ENCODE results near the gene DOK7.

Gene DOK7

DNA sequence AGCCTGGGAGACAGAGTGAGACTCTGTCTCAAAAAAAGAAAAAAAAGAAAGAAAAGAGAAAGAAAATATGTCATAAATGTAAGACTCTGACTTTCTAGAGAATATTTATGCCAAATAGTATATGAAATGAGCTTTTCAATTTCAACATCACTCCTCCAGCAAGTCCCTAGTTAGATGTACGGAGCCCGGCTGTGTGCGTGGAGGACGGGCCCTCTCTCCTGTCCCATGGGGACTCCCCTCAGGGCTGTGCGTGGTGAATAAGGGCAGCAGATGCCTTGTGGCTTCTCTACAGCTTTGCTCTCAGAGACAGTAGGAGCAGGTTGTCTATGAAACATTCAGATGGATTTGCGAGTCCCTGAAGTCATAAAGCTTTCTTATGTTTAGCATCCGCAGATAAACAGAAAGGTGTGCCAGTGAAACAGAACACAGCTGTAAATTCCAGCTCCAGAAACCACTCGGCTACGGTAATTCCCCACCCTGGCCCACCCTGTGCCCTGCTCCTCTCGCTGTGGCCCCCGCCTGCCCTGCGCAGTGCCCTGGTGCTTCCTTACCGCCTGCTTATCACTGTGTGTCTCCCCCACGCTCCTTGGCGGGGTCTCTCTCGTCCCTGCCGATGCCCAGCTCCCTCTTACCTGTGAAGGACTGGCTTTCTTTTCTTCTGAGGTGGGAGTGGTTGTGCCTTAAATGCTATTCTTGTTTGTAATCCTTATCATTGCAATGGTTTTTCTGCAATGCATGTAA is 35.2 kb upstream of the DOK7 start:
- DNase-seq = no peak

DNA sequence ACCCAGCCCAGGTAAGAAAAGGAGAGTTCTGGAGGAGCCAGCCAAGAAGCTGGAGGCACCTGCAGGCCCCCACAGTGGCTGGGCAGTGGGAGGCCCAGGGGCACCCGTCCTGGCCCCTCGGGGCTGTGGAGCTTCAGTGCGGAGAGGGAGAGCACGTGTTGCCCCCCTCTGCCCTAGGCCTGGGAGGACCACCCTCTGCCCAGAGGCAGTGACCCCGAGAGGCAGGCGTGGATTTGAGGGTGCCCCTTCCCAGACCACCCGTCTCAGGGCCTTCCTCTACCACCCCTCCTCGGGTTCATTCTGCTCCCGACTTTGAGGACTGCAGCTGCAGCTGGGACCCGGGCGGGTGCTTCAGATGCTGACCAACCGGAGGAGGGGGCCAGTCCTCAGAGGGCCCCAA is 33.5 kb upstream of the DOK7 start:
- DNase-seq = no peak

DNA sequence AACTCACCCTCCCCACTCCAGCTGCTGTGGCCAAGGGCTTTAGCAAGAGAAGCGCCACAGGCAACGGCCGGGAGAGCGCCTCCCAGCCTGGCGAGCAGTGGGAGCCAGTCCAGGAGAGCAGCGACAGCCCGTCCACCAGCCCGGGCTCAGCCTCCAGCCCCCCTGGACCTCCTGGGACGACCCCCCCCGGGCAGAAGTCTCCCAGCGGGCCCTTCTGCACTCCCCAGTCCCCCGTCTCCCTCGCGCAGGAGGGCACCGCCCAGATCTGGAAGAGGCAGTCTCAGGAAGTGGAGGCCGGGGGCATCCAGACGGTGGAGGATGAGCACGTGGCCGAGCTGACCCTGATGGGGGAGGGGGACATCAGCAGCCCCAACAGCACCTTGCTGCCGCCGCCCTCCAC is 32.6 kb upstream of the DOK7 start:
- no peak for DNase-seq

DNA sequence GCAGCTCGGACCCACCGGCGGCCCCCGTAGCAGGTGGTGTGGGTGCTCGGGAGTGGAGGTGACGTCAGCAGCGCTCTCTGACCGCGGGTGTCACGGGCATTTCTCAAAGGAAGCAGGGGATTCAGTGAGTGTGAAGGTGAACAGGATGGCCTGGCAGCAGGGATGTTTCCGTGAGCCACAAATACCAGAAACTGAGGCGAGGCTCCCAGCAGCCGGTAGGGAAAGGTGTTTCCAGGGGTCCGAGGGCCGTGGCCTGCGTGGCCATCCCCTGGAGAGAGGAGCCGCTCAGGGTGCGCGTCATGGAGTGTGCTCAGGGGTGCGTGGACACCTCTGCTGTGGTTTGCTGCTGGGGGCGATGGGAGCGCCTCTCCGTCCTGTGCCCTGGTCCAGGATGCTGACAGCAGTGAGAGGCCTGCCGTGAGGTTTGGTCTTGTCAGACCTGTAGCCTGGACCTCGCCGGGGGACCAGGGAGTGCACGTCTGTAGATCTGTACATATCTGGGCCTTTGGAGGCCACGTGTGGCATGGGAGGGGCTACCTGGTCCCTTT is 31.6 kb upstream of the DOK7 start:
- no peak for DNase-seq

DNA sequence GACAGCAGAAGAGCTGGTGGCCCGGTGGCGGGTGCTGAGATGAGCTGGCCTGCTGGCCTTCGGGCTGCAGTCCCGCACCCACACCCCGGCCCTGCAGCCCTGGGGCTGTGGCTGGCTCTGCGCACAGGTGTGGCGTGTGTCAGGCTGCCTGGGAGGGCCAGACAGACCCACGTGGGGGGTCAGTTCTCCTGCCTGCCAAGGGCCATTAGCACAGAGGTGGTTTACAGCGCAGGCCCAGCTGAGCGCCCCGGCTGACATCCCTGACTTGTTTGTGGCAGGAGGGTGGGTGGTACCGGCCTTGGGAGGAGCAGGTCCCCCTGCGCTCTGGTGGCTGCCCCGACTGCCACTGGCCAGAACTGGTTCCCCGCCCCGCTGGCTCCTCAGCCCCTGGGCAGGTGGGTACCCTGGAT is 30.7 kb upstream of the DOK7 start:
- DNase-seq = no peak

DNA sequence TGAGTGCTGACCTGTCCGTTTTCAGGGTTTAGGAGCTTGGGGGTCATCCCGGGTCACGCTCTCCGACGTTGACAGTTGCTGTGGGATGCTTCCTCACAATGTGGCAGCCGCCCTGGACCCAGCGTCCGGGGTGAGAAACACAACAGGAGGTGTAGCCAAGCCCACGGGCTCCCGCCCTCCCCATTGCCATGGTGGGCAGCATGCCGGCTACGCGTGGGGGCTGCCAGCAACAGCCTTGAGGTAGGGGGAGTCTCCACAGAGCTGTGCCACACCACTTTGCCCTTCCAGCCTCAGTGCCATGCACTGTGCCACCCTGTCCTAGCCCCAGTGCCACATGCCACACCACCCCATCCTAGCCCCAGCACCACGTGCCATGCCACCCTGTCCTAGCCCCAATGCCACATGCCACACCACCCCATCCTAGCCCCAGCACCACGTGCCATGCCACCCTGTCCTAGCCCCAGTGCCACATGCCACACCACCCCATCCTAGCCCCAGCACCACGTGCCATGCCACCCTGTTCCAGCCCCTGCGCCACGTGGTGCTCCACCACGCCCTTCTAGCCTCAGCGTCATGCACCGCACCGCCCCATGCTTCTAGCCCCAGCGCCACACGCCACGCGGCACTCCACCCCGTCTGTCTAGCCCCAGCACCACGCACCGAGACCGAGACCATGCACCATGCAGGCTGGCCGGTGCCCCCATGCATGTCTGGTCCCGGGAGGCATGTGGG is 29.8 kb upstream of the DOK7 start:
- no peak for DNase-seq

DNA sequence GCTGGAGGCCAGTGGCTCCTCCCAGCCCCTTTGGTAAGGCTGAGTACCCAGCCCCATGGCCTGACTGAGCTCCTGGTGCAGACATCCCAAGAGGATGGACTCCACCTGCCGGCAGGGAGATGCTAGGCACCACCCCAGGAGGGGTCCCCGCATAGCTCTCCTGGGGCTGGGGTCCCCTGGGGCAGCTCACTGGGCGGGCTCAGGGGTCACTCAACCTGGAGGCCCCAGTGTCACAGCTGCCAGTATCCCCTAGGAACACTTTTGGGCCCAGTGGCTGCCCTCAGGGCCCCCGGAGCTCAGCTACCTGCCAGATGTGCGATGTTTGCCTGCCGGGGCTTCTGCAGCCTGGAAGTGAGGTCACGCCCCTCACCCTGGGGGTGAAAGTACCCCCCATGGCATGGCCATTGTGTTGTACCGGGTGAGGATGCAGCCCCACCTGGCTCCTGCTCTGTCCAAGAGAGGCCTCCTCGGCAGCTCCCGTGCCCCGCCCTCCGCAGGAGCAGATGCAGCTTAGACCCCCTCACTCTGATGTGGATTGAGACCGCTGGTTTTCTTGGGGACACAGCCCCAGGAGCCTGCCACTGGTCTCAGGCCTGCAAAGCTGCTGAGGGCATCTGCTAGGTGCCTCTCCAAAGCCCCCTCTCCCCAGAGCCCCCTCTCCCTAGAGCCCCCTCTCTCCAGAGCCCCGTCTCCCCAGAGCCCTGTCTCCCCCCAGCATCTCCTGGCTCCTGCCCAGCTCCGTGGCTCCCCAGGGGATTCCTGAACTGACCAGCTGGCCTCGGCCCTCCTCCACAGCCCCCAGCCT is 28.0 kb upstream of the DOK7 start:
- DNase-seq = no peak

DNA sequence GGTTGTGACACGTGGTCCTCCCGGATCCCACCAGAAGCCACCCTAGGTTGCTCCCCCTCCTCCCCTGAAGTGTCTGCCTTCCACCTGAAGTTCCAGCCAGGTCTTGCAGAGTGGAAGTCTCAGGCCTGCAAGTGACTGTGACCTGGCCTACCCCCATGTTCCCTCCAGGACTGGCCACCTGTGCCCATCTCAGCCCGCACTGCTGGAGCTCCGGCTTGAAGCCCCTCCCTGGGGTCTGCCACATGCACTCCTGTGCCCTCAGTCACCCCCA is 27.5 kb upstream of the DOK7 start:
- DNase-seq = no peak

DNA sequence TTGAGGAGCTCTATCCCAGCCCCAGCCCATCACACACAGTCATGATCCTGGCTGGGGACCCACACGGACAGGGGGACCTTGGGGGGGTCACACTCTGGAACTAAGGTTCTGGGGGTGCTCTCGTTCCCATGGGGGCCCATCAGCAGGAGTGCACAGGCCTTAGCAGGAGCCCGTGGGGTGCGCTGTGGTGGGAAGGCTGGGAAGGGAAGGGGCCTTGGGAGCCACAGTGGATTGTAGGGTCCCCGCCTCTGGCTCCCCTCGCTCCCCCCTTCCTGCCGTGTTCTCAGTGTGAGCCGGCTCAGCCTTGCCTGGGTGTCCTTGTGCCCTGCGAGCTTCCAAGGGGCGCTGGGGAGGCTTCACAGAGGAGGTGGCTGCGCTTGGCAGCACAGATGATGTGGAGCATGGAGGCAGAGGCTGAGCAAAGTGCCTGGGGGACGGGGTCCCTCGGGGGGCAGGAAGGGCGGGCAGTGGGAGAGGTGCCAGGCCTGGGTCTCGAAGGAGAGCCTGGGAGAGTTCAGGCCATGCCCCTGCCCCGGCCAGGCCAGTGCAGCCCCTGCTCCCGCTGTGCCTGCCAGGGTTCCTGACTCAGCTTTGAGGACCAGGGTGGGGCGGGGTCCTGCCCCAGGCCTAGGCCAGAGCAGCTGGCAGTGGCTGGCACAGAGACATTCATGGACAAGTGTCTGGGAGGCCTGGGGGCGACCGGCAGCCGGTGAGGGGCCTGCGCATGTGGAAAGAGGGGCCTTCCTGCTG is 26.9 kb upstream of the DOK7 start:
- DNase-seq = no peak

DNA sequence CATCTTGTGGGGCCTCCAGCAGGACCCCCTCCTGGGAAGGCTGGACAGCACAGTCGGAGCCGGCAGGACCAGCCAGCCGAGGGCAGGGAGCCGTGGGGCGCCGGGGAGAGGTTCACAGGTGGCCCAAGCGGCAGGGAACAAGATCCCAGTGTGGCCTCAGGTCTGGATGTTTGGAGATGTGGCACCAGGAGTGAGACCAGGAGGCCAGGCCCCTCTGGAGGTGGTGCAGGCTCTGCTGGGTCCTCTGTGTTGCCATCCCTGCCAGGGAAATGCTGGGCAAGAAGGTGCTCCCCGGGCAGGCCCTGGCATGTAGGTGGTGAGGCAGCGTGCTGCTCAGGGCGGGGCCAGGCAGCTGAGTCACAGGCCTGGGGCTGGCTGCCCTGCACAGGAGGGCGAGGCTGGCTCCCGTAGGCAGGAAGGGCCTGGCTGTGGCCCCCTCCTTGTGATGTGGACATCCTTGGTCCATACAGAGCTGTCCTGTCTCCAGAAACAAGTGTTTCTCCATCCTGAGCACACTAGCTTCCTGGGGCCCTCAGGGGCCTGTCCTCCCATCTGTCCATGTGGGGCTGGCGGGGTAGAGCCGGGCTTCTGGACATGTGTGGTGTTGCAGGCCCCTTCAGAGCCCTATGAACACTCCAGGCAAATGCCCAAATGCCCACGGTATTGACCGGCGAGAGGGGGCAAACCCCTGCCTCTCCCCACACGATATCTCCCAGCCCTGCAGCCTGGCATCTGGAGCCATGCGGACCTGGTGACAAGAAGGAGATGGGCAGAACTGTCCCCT is 26.1 kb upstream of the DOK7 start:
- DNase-seq = peak; percentile 42 to 84

DNA sequence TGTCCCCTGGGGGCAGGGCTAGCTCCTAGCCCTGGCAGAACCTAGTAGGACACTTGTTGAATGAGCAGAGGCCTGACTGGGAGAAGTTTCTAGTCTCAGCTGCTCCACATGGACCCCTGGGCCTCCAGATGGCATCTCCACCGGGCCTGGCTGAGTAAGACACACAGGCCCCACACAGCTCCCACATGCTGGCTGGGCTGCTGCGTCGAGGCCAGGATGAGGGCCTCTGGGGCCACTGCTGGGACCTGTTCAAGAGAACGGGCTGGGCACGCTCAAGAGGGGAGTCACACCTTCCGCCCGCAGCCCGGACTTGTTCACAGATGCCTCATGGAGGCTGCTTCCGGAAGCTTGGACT is 25.5 kb upstream of the DOK7 start:
- DNase-seq = no peak

DNA sequence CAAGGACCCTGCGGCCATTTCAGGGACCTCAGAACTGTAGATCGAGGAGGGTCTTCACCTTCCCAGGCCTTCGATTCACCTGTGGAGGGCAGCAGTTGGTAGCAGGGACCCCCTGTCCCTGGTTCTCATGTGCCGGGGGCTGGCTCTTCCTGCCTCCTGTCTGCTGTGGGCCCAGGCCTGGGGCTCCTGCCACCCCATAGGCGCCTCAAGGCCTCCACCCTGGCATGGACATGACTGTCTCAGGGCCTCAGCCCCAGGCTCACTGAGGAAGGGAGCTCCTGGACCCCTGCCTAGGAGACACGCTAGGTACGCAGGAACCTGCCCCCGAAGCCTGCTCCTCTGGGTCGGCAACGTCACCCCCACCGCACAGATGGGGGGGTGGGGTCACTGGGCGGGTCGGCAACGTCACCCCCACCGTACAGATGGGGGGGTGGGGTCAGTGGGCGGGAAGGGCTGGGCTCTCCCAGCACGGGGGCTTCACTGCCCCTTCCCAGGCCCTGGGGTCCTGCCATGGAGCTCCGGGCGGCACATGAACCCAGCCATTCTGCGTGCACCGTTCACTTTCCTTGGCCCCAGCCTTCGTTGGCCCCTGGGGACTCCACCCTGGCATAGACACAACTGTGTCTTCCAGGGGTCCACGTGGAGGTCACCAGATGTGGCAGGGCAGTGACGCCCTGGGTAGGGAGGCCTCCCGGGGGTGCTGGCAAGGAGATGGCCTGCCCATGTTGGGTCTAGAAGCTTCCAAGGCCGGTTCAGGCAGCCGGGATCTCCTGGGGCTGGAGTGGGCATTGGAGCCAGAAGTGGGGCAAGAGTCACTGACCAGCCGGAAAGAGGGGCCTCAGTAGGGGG is 24.9 kb upstream of the DOK7 start:
- DNase-seq = no peak

DNA sequence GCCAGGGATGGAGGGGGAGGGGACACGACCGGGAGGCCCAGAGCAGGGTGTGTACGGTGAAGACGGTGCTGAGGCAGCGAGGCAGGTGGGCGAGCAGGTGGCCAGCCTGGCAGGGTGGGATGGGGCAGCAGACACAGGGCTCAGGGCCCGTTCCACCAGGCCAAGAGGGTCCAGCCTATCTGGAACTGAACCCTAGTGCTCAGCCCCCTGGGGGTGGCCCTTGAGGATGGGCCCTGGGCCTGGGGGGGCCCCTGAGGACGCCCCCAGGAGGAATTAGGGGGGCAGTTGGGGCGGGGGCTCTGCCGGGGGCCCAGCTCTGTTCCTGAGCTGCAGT is 24.3 kb upstream of the DOK7 start:
- DNase-seq = no peak

DNA sequence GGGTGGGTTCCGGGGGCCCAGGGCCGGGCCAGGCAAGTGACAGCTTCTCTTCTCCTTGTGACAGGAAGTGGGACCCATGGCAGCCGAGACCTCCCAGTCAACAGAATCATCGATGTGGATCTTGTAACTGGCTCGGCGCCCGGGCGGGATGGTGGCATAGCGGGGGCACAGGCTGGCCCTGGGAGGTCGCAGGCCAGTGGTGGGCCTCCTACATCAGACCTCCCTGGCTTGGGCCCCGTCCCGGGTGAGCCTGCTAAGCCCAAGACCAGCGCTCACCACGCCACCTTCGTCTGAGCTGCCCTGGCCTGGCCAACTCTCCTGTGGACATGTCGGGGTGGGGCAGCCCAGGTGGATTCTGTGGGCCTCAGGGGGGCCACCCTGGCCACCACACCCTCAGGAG is 23.7 kb upstream of the DOK7 start:
- DNase-seq = no peak

DNA sequence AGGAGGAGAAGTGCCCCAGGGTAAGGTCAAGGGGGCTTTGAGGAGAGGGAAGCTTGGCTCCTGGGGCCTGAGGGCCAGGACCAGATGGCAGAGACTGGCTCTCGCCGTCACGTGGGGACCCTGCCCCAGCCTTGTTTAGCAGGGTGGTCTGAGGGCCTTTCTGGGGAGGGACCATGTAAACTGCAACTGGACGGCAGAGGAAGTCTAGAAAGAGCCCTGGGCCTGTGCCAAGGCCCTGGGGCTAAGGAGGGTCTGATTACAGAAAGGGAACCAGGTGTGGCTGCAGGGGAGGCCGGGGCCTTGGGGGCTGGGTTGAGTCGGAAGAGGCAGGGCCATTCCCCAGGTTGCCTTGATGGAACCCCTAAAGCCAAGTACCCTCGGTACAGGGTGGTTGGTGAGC is 23.1 kb upstream of the DOK7 start:
- DNase-seq = no peak

DNA sequence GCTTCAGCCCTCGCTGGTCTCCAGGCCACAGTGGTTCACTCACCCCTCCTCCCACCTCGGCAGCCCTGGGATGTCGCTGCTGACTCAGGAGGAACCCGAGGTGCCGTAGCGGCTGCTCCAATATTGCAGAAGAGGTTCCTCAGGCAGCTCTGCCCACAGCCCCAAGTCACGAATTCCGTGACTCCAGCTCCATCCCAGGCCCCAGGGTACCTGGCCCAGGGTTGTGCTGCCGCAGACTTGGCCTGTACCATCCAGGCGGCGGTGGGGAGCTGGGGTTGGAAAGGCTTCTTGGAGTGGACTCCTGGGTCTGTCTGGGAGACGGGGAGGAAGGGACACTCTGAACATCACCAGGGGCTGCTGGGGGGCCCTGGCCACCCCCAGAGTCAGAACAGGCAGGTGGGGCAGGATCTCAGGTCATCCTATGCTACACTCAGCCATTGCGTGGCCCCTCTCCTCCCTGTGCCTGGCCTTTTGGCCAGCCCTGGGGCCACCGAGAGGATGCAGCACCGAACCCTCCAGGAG is 22.1 kb upstream of the DOK7 start:
- DNase-seq = no peak

DNA sequence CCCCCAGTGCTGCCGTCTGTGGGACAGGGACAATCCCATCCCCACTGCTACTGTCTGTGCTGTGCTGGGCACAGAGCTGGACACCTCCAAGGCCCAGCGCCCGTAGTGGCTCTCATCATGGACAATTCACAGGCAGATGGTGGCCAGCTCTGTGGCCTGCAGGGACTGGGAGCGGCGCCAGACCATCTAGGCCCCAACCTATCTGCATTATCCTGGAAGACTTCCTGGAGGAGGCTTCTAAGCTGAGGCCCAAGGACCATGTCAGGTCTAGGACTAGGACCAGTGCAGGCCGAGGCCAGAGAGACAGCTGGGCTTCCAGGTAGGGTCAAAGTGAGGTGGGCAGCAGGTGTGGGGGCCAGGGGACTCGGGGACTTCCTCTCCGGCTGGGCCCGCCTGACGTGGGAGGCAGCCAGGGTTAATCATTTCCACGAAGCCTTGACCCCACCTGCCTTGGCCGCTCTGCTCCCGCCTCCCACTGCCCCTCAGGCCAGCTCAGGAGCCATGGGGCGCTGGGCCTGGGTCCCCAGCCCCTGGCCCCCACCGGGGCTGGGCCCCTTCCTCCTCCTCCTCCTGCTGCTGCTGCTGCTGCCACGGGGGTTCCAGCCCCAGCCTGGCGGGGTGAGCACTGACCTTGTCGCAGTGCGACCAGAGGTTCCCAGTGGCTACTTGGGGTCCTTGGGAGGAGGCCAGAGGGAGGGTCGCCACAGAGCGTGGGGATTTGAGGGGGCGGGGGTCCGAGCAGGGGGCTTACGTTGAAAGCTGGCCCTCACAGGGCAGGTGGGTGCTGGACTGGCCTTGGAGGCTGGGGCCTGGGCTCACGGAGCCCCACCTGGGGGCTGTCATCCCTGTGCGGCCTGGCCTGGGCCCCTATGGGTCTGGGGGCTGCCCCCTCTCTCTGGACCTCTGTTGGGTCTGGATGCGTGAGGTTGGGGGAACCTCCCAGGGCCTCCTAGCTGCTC is 21.3 kb upstream of the DOK7 start, which contains the start of gene HGFAC:
Gene HGFAC, plus strand, starts transcription at position 468 of the 959 bp plus-strand sequence. Its CDS starts 34 bp downstream, at position 502.
- DNase-seq = no peak

DNA sequence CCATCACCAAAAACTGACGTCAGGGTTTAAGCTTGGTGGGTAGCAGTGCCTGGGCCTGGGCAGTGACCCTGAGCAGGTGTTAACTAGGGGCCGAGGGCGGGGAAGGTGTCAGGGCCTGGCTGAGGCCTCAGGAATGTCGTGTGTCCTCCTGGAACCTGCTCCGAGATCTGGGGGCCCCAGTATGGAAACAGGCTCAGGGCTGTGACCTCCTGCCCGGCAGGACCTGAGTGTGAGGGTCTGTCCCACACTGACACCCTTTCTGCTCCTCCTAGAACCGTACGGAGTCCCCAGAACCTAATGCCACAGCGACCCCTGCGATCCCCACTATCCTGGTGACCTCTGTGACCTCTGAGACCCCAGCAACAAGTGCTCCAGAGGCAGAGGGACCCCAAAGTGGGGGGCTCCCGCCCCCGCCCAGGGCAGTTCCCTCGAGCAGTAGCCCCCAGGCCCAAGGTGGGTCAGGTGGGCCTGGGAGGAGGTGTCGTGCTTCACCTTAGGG is 20.6 kb upstream of the DOK7 start:
- no peak for DNase-seq

DNA sequence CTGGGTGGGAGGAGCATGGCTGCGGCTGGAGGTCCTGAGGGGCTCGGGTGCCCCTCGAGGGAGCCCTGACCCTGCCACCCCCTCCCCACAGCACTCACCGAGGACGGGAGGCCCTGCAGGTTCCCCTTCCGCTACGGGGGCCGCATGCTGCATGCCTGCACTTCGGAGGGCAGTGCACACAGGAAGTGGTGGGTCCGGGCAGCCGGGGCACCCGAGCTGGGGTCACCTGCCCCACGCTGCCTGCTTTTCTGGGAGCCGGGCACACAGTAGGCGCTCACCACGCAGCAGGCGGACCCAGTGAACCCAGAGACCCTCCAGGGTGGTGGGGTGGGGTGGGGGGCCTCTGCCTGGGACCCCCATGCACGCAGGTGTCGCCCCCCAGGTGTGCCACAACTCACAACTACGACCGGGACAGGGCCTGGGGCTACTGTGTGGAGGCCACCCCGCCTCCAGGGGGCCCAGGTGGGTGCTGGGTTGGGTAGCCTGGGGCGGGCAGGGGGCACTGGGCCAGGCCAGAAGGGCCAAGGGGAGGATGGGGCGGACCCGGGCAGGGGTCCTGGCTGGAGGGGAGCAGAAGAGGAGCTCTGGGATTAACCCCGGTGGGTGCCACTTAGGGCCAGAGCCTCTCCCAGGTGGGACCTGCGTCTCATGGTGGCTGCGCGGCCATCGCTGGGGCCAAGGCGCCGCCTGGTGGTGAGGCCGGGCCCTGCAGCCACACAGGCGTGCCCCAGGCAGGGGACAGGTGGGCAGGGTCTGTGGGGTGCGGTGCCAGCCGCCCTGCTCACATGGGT is 20.0 kb upstream of the DOK7 start:
- DNase-seq = peak in 1 of 2 experiments; percentile 77
